SH-SY5Y (cell line): Measurements from ENCODE around the gene SLC11A2.

Source experiments
- GATA2 ChIP-seq: IDR thresholded peaks from 2 replicates; pipeline ENCODE4 v1.6.1; 2011; ENCODE audit warnings: mild to moderate bottlenecking, low read depth, low read length
- GATA3 ChIP-seq: IDR thresholded peaks from 2 replicates; pipeline ENCODE4 v1.6.1; 2011; ENCODE audit warnings: low read depth, mild to moderate bottlenecking, low read length, moderate library complexity

- TF ChIP-seq GATA2 = no peak
- TF ChIP-seq GATA3 = no peak
Measured at GRCh38 chr12:51009056-51009440, 17.1 kb downstream of the SLC11A2 start.
